Measurements from ENCODE around the gene KCNIP4.

KCNIP4 gene

DNA sequence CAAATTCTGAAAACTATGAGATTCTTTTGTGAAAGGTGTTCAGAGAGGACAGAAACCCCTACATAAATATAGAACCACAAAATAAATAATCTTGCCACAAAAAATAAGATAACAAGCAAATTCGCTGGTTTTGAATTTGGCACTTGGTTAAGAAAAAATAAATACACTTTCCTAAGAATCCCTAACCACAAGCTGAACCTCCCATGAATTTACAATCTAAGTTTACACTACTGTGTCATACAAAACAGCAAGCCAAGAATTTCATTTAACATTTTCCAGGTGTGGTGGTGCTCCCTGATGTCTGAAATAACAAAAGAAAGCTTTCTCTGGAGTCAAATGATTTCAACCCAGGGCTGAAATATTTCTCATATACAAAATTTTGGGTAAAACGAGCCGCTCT is 121.0 kb downstream of the KCNIP4 start:
- no peak overlapping the region for H3K4me3 ChIP-seq (ENCODE audit: low read length)

DNA sequence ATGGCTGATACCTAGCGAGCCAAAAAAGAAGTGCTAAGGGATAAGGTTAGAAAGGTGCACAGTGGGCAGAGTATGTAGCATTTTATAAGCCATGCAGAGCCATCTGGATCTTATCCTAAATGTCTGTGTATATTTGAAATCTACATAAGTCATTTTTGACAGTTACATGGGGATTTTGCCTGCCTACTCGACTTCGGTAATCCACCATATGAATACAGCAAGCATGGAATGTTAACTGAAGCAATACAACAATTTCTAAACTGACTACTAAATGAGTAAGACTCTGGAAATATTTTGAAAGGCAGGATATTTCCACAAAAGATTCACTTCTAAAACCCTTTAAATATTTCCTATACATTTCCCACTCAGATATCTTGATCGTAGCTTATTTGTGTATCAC is 122.5 kb downstream of the KCNIP4 start:
- no peaks in the 10 kb centered on the region for H3K4me1 ChIP-seq (ENCODE audit: control insufficient read depth, insufficient read depth, low read length)
- H3K9me3 ChIP-seq (ENCODE audit: control insufficient read depth, low read length) = no peaks in the 10 kb centered on the region
- H3K27me3 ChIP-seq (ENCODE audit: control insufficient read depth, insufficient read depth, low read length) = no peaks in the 10 kb centered on the region
- H3K36me3 ChIP-seq (ENCODE audit: control insufficient read depth, insufficient read depth, low read length) = no peaks in the 10 kb centered on the region
- H3K4me3 ChIP-seq (ENCODE audit: low read length) = no peak overlapping the region
- no peak overlapping the region for H3K9ac ChIP-seq (ENCODE audit: low read length)

More for the DNA sequence above, 121.0 kb downstream of the KCNIP4 start:
- no peaks in the 10 kb centered on the region for H3K36me3 ChIP-seq (ENCODE audit: control insufficient read depth, insufficient read depth, low read length)
- H3K27me3 ChIP-seq (ENCODE audit: control insufficient read depth, insufficient read depth, low read length) = no peaks in the 10 kb centered on the region
- no peak overlapping the region for H3K9ac ChIP-seq (ENCODE audit: low read length)
- no peaks in the 10 kb centered on the region for H3K9me3 ChIP-seq (ENCODE audit: control insufficient read depth, low read length)
- no peaks in the 10 kb centered on the region for H3K4me1 ChIP-seq (ENCODE audit: control insufficient read depth, insufficient read depth, low read length)

- Histone ChIP-seq H3K9me3 (ENCODE audit: control insufficient read depth, low read length) (no peaks in the 10 kb centered on the region), H3K4me3 (ENCODE audit: low read length) (no peak overlapping the region), H3K9ac (ENCODE audit: low read length) (no peak overlapping the region), H3K27me3 (ENCODE audit: control insufficient read depth, insufficient read depth, low read length) (no peaks in the 10 kb centered on the region), H3K4me1 (ENCODE audit: control insufficient read depth, insufficient read depth, low read length) (no peaks in the 10 kb centered on the region), H3K36me3 (ENCODE audit: control insufficient read depth, insufficient read depth, low read length) (no peaks in the 10 kb centered on the region)
Measured at GRCh38 chr4:21819086-21819485, 129.5 kb downstream of the KCNIP4 start.

GRCh38 chr4:21815651-21816377 is 132.8 kb downstream of the KCNIP4 start:
- Histone ChIP-seq H3K4me3 (ENCODE audit: low read length) (no peak overlapping the region), H3K4me1 (ENCODE audit: control insufficient read depth, insufficient read depth, low read length) (no peaks in the 10 kb centered on the region), H3K9me3 (ENCODE audit: control insufficient read depth, low read length) (no peaks in the 10 kb centered on the region), H3K36me3 (ENCODE audit: control insufficient read depth, insufficient read depth, low read length) (no peaks in the 10 kb centered on the region), H3K9ac (ENCODE audit: low read length) (no peak overlapping the region), H3K27me3 (ENCODE audit: control insufficient read depth, insufficient read depth, low read length) (no peaks in the 10 kb centered on the region)

DNA sequence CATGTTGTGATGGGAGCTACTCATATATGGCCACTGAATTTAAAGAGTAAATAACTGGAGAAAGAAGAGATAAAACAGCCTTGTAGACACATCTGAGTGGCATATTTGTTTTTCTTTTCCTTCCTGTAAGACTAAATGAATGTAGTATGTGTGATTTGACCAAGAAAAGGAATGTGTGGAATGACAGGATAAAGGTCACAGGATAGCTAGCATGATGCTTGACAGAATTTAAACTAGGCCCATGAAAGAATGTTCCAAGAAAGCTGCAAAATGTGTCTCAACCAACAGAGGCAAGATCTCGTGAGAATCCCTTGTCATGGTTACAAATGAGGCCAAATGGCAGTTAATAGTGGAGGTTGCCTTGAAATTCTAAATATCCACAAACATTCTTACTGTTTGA is 137.0 kb downstream of the KCNIP4 start:
- no peaks in the 10 kb centered on the region for H3K9me3 ChIP-seq (ENCODE audit: control insufficient read depth, low read length)
- H3K27me3 ChIP-seq (ENCODE audit: control insufficient read depth, insufficient read depth, low read length) = no peaks in the 10 kb centered on the region
- H3K4me3 ChIP-seq (ENCODE audit: low read length) = no peak overlapping the region
- no peaks in the 10 kb centered on the region for H3K4me1 ChIP-seq (ENCODE audit: control insufficient read depth, insufficient read depth, low read length)
- H3K36me3 ChIP-seq (ENCODE audit: control insufficient read depth, insufficient read depth, low read length) = no peaks in the 10 kb centered on the region
- no peak overlapping the region for H3K9ac ChIP-seq (ENCODE audit: low read length)

- H3K36me3 ChIP-seq (ENCODE audit: control insufficient read depth, insufficient read depth, low read length) = no peaks in the 10 kb centered on the region
- no peak overlapping the region for H3K9ac ChIP-seq (ENCODE audit: low read length)
- no peaks in the 10 kb centered on the region for H3K4me1 ChIP-seq (ENCODE audit: control insufficient read depth, insufficient read depth, low read length)
- H3K4me3 ChIP-seq (ENCODE audit: low read length) = no peak overlapping the region
- H3K27me3 ChIP-seq (ENCODE audit: control insufficient read depth, insufficient read depth, low read length) = no peaks in the 10 kb centered on the region
- no peaks in the 10 kb centered on the region for H3K9me3 ChIP-seq (ENCODE audit: control insufficient read depth, low read length)
Measured at GRCh38 chr4:21806991-21807390, 141.6 kb downstream of the KCNIP4 start.

DNA sequence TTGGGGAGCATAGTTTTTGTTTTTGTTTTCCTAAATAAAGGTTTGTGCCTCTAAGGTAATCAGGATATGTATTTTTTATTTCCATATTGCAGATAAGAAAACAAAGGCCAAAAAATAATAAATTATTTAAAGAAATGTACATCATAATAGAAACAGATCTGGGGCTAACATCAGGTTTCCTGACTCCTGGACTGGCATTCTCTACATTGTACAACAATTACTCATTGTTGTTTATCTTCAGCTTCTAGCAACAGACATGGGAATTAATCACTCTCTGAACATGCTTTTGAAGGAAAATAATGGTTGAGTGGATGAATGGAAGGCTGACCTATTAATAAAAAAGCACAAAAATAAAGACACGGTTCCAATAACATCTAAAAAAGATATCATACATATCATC is 146.2 kb downstream of the KCNIP4 start:
- Histone ChIP-seq H3K27me3 (ENCODE audit: control insufficient read depth, insufficient read depth, low read length) (no peaks in the 10 kb centered on the region), H3K36me3 (ENCODE audit: control insufficient read depth, insufficient read depth, low read length) (no peaks in the 10 kb centered on the region), H3K4me1 (ENCODE audit: control insufficient read depth, insufficient read depth, low read length) (no peaks in the 10 kb centered on the region), H3K9ac (ENCODE audit: low read length) (no peak overlapping the region), H3K4me3 (ENCODE audit: low read length) (no peak overlapping the region), H3K9me3 (ENCODE audit: control insufficient read depth, low read length) (no peaks in the 10 kb centered on the region)

DNA sequence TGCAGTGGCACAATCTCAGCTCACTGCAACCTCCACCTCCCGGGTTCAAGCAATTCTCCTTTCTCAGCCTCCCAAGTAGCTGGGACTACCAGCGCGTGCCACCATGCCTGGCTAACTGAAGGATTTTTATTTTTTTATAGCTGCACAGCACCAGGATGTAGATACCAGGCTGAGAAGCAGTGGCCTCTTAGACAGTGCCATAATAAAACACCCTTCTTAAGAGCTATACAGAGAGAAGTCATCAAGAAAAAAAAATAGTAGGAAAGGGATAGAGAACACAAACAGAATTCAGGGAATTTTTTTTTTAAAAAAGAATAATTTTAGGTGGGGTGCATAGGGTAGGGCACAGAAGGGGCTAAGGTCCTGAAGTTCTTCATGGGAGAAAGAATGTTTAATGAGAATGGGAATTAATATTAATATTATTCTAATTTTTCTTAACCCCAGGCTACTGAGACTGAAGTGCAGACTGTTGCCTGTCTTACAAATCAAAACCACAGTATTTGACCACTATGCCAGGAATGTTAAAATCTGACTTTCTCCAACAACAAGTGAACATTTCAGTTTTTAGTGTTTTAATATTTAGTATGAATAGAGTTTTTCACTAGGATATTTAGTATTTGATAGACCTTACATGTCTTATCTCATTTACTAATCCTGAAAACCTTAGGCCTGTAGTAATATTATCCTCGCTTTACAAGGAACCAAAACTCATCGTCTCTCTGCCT is 146.7 kb downstream of the KCNIP4 start:
- no peaks in the 10 kb centered on the region for H3K4me1 ChIP-seq (ENCODE audit: control insufficient read depth, insufficient read depth, low read length)
- no peaks in the 10 kb centered on the region for H3K36me3 ChIP-seq (ENCODE audit: control insufficient read depth, insufficient read depth, low read length)
- no peaks in the 10 kb centered on the region for H3K27me3 ChIP-seq (ENCODE audit: control insufficient read depth, insufficient read depth, low read length)
- H3K9ac ChIP-seq (ENCODE audit: low read length) = no peak overlapping the region
- no peak overlapping the region for H3K4me3 ChIP-seq (ENCODE audit: low read length)
- H3K9me3 ChIP-seq (ENCODE audit: control insufficient read depth, low read length) = no peaks in the 10 kb centered on the region

DNA sequence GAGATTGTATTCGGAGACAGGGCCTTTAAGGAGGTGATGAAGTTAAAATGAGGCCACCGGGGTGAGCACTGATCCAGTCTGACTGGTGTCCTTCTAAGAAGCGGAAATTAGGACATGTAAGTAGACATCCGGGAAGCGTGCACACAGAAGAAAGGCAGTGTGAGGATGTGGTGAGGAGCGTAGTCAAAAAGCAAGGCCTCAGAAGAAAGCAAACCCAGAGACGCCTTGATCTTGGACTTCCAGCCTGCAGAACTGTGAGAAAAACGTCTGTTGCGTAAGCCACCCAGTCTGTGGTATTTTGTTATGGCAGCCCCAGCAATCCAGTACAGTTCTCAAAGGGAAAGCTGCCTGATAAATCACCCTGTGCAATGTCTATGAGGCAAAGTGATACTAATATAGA is 153.5 kb downstream of the KCNIP4 start:
- Histone ChIP-seq H3K4me3 (ENCODE audit: low read length) (no peak overlapping the region), H3K9me3 (ENCODE audit: control insufficient read depth, low read length) (no peaks in the 10 kb centered on the region), H3K9ac (ENCODE audit: low read length) (no peak overlapping the region), H3K27me3 (ENCODE audit: control insufficient read depth, insufficient read depth, low read length) (no peaks in the 10 kb centered on the region), H3K36me3 (ENCODE audit: control insufficient read depth, insufficient read depth, low read length) (no peaks in the 10 kb centered on the region), H3K4me1 (ENCODE audit: control insufficient read depth, insufficient read depth, low read length) (no peaks in the 10 kb centered on the region)

- H3K4me1 ChIP-seq (ENCODE audit: control insufficient read depth, insufficient read depth, low read length) = no peaks in the 10 kb centered on the region
- no peaks in the 10 kb centered on the region for H3K9me3 ChIP-seq (ENCODE audit: control insufficient read depth, low read length)
- no peak overlapping the region for H3K4me3 ChIP-seq (ENCODE audit: low read length)
Measured at GRCh38 chr4:21792736-21793135, 155.8 kb downstream of the KCNIP4 start.

DNA sequence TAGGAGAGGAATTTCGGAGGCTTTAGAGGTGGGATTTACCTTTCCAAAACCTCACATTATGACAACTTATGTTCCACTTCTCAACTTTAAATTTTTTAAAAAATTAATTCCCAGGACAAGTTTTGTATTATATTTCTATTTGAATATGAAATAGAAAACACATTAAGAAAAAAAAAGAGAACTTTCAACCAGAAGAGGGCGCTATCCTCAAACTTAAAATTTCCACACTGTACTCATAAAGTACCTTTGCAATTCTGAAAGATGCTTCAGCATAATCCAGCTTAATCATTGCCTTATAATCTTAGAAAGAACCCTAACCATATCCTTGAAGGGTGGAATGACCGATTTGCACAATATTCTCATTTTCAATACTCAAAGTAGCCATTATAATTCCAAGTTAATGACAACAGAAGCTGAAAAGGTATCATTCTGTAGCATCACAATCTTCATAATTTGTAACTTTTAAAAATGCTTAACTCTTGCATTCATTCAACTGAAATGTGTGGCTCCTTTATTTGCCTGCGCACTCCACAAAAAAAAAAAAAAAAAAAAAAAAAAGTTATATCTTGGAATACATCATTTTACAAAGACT is 158.0 kb downstream of the KCNIP4 start:
- no peaks in the 10 kb centered on the region for H3K4me1 ChIP-seq (ENCODE audit: control insufficient read depth, insufficient read depth, low read length)
- H3K9ac ChIP-seq (ENCODE audit: low read length) = no peak overlapping the region
- no peak overlapping the region for H3K4me3 ChIP-seq (ENCODE audit: low read length)
- no peaks in the 10 kb centered on the region for H3K36me3 ChIP-seq (ENCODE audit: control insufficient read depth, insufficient read depth, low read length)
- H3K27me3 ChIP-seq (ENCODE audit: control insufficient read depth, insufficient read depth, low read length) = no peaks in the 10 kb centered on the region
- H3K9me3 ChIP-seq (ENCODE audit: control insufficient read depth, low read length) = no peaks in the 10 kb centered on the region

More at GRCh38 chr4:21792736-21793135, 155.8 kb downstream of the KCNIP4 start:
- H3K36me3 ChIP-seq (ENCODE audit: control insufficient read depth, insufficient read depth, low read length) = no peaks in the 10 kb centered on the region
- no peak overlapping the region for H3K9ac ChIP-seq (ENCODE audit: low read length)
- H3K27me3 ChIP-seq (ENCODE audit: control insufficient read depth, insufficient read depth, low read length) = no peaks in the 10 kb centered on the region

- H3K9me3 ChIP-seq (ENCODE audit: control insufficient read depth, low read length) = no peaks in the 10 kb centered on the region
- no peaks in the 10 kb centered on the region for H3K27me3 ChIP-seq (ENCODE audit: control insufficient read depth, insufficient read depth, low read length)
- H3K4me3 ChIP-seq (ENCODE audit: low read length) = no peak overlapping the region
- no peak overlapping the region for H3K9ac ChIP-seq (ENCODE audit: low read length)
- H3K36me3 ChIP-seq (ENCODE audit: control insufficient read depth, insufficient read depth, low read length) = no peaks in the 10 kb centered on the region
- no peaks in the 10 kb centered on the region for H3K4me1 ChIP-seq (ENCODE audit: control insufficient read depth, insufficient read depth, low read length)
Measured at GRCh38 chr4:21780148-21780547, 168.4 kb downstream of the KCNIP4 start.

All from mucosa of stomach (tissue), 1 donor.